Liver (tissue), 9 donors: ENCODE results near the gene DNAH7. TPM values are rescaled to one million over a fixed set of nuclear protein-coding genes. Genes with fewer than 3 reads are reported as not detected.

Experiments used
- DNase-seq: peaks from one replicate; pipeline ENCODE4 v3.0.0-alpha.2; 2017; ENCODE audit warnings: low spot score
- H3K27ac ChIP-seq, 2 donors: one replicate each; pipeline ENCODE4 v1.7.0; 2013; ENCODE audit warnings: inconsistent platforms in 2 of 2, low read length in 2 of 2, control low read depth in 1 of 2, low read depth in 1 of 2, mild to moderate bottlenecking in 1 of 2
- H3K27me3 ChIP-seq, 4 donors: one replicate each; pipeline versions ENCODE4 v1.6.1 to v1.7.0; 2013; ENCODE audit warnings: low read length in 3 of 4, inconsistent platforms in 1 of 4, mild to moderate bottlenecking in 1 of 4, moderate library complexity in 1 of 4; ENCODE audit not compliant: control insufficient read depth in 4 of 4, insufficient read depth in 4 of 4
- H3K36me3 ChIP-seq, 4 donors: one replicate each; pipeline versions ENCODE4 v1.6.1 to v1.7.0; 2013; ENCODE audit warnings: low read length in 3 of 4, mild to moderate bottlenecking in 3 of 4, low read depth in 1 of 4, moderate library complexity in 1 of 4; ENCODE audit not compliant: control insufficient read depth in 4 of 4, insufficient read depth in 3 of 4
- H3K4me1 ChIP-seq, 4 donors: one replicate each; pipeline versions ENCODE4 v1.6.1 to v1.7.0; 2013; ENCODE audit warnings: low read length in 3 of 4, mild to moderate bottlenecking in 3 of 4, moderate library complexity in 1 of 4; ENCODE audit not compliant: control insufficient read depth in 4 of 4, insufficient read depth in 4 of 4
- H3K4me3 ChIP-seq, 3 donors: one replicate each; pipeline versions ENCODE4 v1.6.1 to v1.7.0; 2013; ENCODE audit warnings: low read length in 3 of 3, control low read depth in 1 of 3, low read depth in 1 of 3, mild to moderate bottlenecking in 1 of 3
- H3K9ac ChIP-seq, 2 donors: one replicate each; pipeline ENCODE4 v1.7.0; 2013; ENCODE audit warnings: low read length in 2 of 2, mild to moderate bottlenecking in 2 of 2, moderate library complexity in 2 of 2, control low read depth in 1 of 2, low read depth in 1 of 2
- H3K9me3 ChIP-seq, 4 donors: one replicate each; pipeline versions ENCODE4 v1.6.1 to v1.7.0; 2013; ENCODE audit warnings: low read length in 3 of 4; ENCODE audit not compliant: control insufficient read depth in 4 of 4
- ATF3 ChIP-seq: IDR thresholded peaks from 2 replicates; pipeline ENCODE4 v1.6.1; 2016; ENCODE audit warnings: antibody characterized with exemption
- CTCF ChIP-seq: fragments of 150-350 bp; IDR thresholded peaks from 2 replicates; pipeline ENCODE4 v1.5.1; 2017; ENCODE audit warnings: improper control_type of control experiment, low read depth, low read length; ENCODE audit not compliant: missing input control
- FOXA2 ChIP-seq: IDR thresholded peaks from 2 replicates; pipeline ENCODE4 v1.6.1; 2016; ENCODE audit warnings: antibody characterized with exemption
- GABPA ChIP-seq, 2 donors: IDR thresholded peaks in 1 of 2; conservative IDR thresholded peaks in 1 of 2; 2 replicates each; pipeline ENCODE4 v1.6.1; 2016; ENCODE audit warnings: antibody characterized with exemption in 2 of 2, mild to moderate bottlenecking in 1 of 2, moderate library complexity in 1 of 2
- HNF4A ChIP-seq, 2 donors: conservative IDR thresholded peaks; 2 replicates each; pipeline ENCODE4 v1.6.1; 2016; ENCODE audit warnings: antibody characterized with exemption in 2 of 2, mild to moderate bottlenecking in 2 of 2
- HNF4G ChIP-seq: IDR thresholded peaks from 2 replicates; pipeline ENCODE4 v1.6.1; 2016; ENCODE audit warnings: antibody characterized with exemption
- JUND ChIP-seq, 2 donors: IDR thresholded peaks; 2 replicates each; pipeline ENCODE4 v1.6.1; 2016; ENCODE audit warnings: antibody characterized with exemption in 2 of 2
- MAX ChIP-seq: IDR thresholded peaks from 2 replicates; pipeline ENCODE4 v1.6.1; 2016; ENCODE audit warnings: antibody characterized with exemption
- NR2F2 ChIP-seq: IDR thresholded peaks from 2 replicates; pipeline ENCODE4 v1.6.1; 2016; ENCODE audit warnings: antibody characterized with exemption
- RAD21 ChIP-seq, 2 donors: IDR thresholded peaks; 2 replicates each; pipeline ENCODE4 v1.6.1; 2016; ENCODE audit warnings: antibody characterized with exemption in 2 of 2, mild to moderate bottlenecking in 2 of 2
- REST ChIP-seq: IDR thresholded peaks from 2 replicates; pipeline ENCODE4 v1.6.1; 2016; ENCODE audit warnings: antibody characterized with exemption, mild to moderate bottlenecking
- RXRA ChIP-seq, 2 donors: IDR thresholded peaks; 2 replicates each; pipeline ENCODE4 v1.6.1; 2017 to 2018; ENCODE audit warnings: antibody characterized with exemption in 2 of 2, mild to moderate bottlenecking in 1 of 2
- SP1 ChIP-seq: IDR thresholded peaks from 2 replicates; pipeline ENCODE4 v1.6.1; 2018; ENCODE audit warnings: antibody characterized with exemption, mild to moderate bottlenecking
- TAF1 ChIP-seq: conservative IDR thresholded peaks from 2 replicates; pipeline ENCODE4 v1.6.1; 2016; ENCODE audit warnings: antibody characterized with exemption, mild to moderate bottlenecking
- YY1 ChIP-seq: IDR thresholded peaks from 2 replicates; pipeline ENCODE4 v1.6.1; 2016; ENCODE audit warnings: antibody characterized with exemption, mild to moderate bottlenecking
- ZBTB33 ChIP-seq: IDR thresholded peaks from 2 replicates; pipeline ENCODE4 v1.6.1; 2016; ENCODE audit warnings: antibody characterized with exemption
- WGBS: extraction: QIAGEN DNeasy Blood & Tissue Kit; methylation state at CpG from one replicate; pipeline ENCODE4 v1.1.7; 2013; 5-methylcytosine and 5-hydroxymethylcytosine counted together
- polyA plus RNA-seq, 2 donors: library from polyadenylated mRNA; stranded (reverse) in 1 of 2; unstranded in 1 of 2; fragments of 200-250 nt in 1 of 2; fragments of >200 nt in 1 of 2; fragmentation: Nextera tagmentation in 1 of 2; extraction: Ambion mirVana in 1 of 2; gene quantifications; one replicate each; pipeline versions ENCODE4 v1.2.1 to v1.2.3, GENCODE V29; 2013 to 2015
- total RNA-seq, 2 donors: library from RNA; depleted of rRNA; stranded (reverse); fragments of >200 nt; gene quantifications; one replicate each; pipeline ENCODE4 v1.2.3, GENCODE V29; 2014
- donor health status: healthy.
- donor health status: healthy.
- donor health status: healthy.
- donor health status: healthy.
- donor health status: healthy.

The DNAH7 gene
- total and polyA plus RNA-seq, 4 donors: under 0.01 to 0.50 (median 0.07) TPM

- no peak for TF ChIP-seq HNF4A (conservative IDR thresholded peaks at IDR 0.05)
- no peak for TF ChIP-seq CTCF
- TF ChIP-seq ZBTB33: no peak
- no peak for TF ChIP-seq HNF4G
- TF ChIP-seq ATF3: no peak
- TF ChIP-seq FOXA2: no peak
- no peak for TF ChIP-seq REST
- no peak for TF ChIP-seq JUND (IDR thresholded peaks at IDR 0.05)
- no peak for TF ChIP-seq GABPA (IDR thresholded peaks at IDR 0.05 in 1 of 2, conservative IDR thresholded peaks at IDR 0.05 in 1 of 2)
- TF ChIP-seq NR2F2: no peak
- no peak for TF ChIP-seq MAX
- no peak for TF ChIP-seq RXRA (IDR thresholded peaks at IDR 0.05)
- TF ChIP-seq SP1: no peak
- no peak for TF ChIP-seq YY1
- TF ChIP-seq TAF1: no peak
- no peak for DNase-seq
- no peak overlapping the region for H3K27ac ChIP-seq
- 61% methylated on average over 2 of the region's 2 CpGs for WGBS
- no peaks in the 10 kb centered on the region for H3K9me3 ChIP-seq
- H3K27me3 ChIP-seq: no peaks in the 10 kb centered on the region
- H3K9ac ChIP-seq: no peak overlapping the region
- no peaks in the 10 kb centered on the region for H3K4me1 ChIP-seq
- no peak overlapping the region for H3K4me3 ChIP-seq
- H3K36me3 ChIP-seq: no peaks in the 10 kb centered on the region
These were observed 101.3 kb downstream of the DNAH7 start for GRCh38 chr2:195967336-195967735.

GRCh38 chr2:195961873-195962272 is 106.8 kb downstream of the DNAH7 start:
- no peaks in the 10 kb centered on the region for H3K36me3 ChIP-seq
- 71% methylated on average over 5 of the region's 5 CpGs for WGBS
- DNase-seq: no peak

More at GRCh38 chr2:195961873-195962272, 106.8 kb downstream of the DNAH7 start:
- H3K4me1 ChIP-seq: no peaks in the 10 kb centered on the region
- H3K27ac ChIP-seq: no peak overlapping the region
- no peaks in the 10 kb centered on the region for H3K9me3 ChIP-seq
- no peak overlapping the region for H3K9ac ChIP-seq
- TF ChIP-seq RAD21 (IDR thresholded peaks at IDR 0.05) (no peak), NR2F2 (no peak), YY1 (no peak), TAF1 (no peak)
- H3K4me3 ChIP-seq: no peak overlapping the region
- H3K27me3 ChIP-seq: no peaks in the 10 kb centered on the region
